Cardiac fibroblast (primary cell): ENCODE measurements around the gene IGSF9B.

Source experiments
- DNase-seq, 2 donors: peaks; one replicate each; pipeline versions ENCODE4 v3.0.0 to v3.0.0-alpha.2; 2010; ENCODE audit warnings: low read depth in 2 of 2
- H3K4me3 ChIP-seq, 2 donors: replicated peaks in 1 of 2; 1 replicate in 1 of 2; 2 replicates in 1 of 2; pipeline ENCODE4 v1.5.1; 2011; ENCODE audit warnings: low read depth in 2 of 2, low read length in 2 of 2, mild to moderate bottlenecking in 2 of 2, moderate library complexity in 1 of 2
- CTCF ChIP-seq: IDR thresholded peaks from one replicate; pipeline ENCODE4 v1.5.1; 2011; ENCODE audit warnings: low read depth, mild to moderate bottlenecking, low read length, inconsistent platforms

Gene IGSF9B

GRCh38 chr11:133951327-133952198 lies 5.2 kb downstream of the IGSF9B start:
- no peak for TF ChIP-seq CTCF
- H3K4me3 ChIP-seq: peak overlapping the region in 1 of 2 donors; percentile 13
- peak; percentile 22 to 51 for DNase-seq

GRCh38 chr11:133950874-133951326 lies 5.9 kb downstream of the IGSF9B start:
- H3K4me3 ChIP-seq: no peak overlapping the region
- TF ChIP-seq CTCF: no peak

GRCh38 chr11:133950421-133950820 lies 6.3 kb downstream of the IGSF9B start:
- no peak for DNase-seq
- no peak for TF ChIP-seq CTCF
- H3K4me3 ChIP-seq: no peak overlapping the region

More at GRCh38 chr11:133950874-133951326, 5.9 kb downstream of the IGSF9B start:
- DNase-seq: no peak

- TF ChIP-seq CTCF: no peak
- no peak for DNase-seq
- no peak overlapping the region for H3K4me3 ChIP-seq
Measured at GRCh38 chr11:133949129-133949528, 7.6 kb downstream of the IGSF9B start.

GRCh38 chr11:133948711-133949110 lies 8.1 kb downstream of the IGSF9B start:
- no peak for DNase-seq
- no peak for TF ChIP-seq CTCF
- no peak overlapping the region for H3K4me3 ChIP-seq

- DNase-seq: peak; percentile 44 to 65
- TF ChIP-seq CTCF: peak; percentile 23
- no peak overlapping the region for H3K4me3 ChIP-seq
Measured at GRCh38 chr11:133947321-133947756, 9.4 kb downstream of the IGSF9B start.
